Transverse colon (tissue), 4 donors: ENCODE measurements around the gene CYSTM1. TPM values are rescaled to one million over a fixed set of nuclear protein-coding genes. Genes with fewer than 3 reads are reported as not detected.
A peak's percentile ranks its signal among the peaks of the same experiment; 100 is the strongest.

Experiments
- DNase-seq: peaks from one replicate; pipeline ENCODE4 v3.0.0-alpha.2; 2019
- H3K27ac ChIP-seq, 4 donors: fragments of 200-600 bp; sonication (generic); 2 replicates each; pipeline ENCODE4 v1.5.1; 2016 to 2018; ENCODE audit warnings: inconsistent platforms in 4 of 4
- H3K27me3 ChIP-seq: fragments of 200-600 bp; sonication (generic); 2 replicates; pipeline ENCODE4 v1.5.1; 2017; ENCODE audit warnings: inconsistent platforms
- H3K36me3 ChIP-seq, 4 donors: fragments of 200-600 bp; sonication (generic); 2 replicates each; pipeline ENCODE4 v1.5.1; 2017 to 2019; ENCODE audit warnings: inconsistent platforms in 4 of 4
- H3K4me1 ChIP-seq, 4 donors: fragments of 200-600 bp; sonication (generic); 2 replicates each; pipeline ENCODE4 v1.5.1; 2017 to 2020; ENCODE audit warnings: inconsistent platforms in 4 of 4
- H3K4me3 ChIP-seq, 4 donors: fragments of 200-600 bp; sonication (generic); 1 replicate in 1 of 4; 2 replicates in 3 of 4; pipeline versions ENCODE4 v1.5.1 to v1.6.1; 2017 to 2019; ENCODE audit warnings: inconsistent platforms in 4 of 4
- H3K9me3 ChIP-seq, 2 donors: fragments of 200-600 bp; sonication (generic); 2 replicates each; pipeline ENCODE4 v1.5.1; 2017 to 2019; ENCODE audit warnings: inconsistent platforms in 2 of 2
- CTCF ChIP-seq, 5 experiments: fragments of 200-600 bp in 3 of 5; fragments of 450-650 bp in 2 of 5; sonication (generic) in 3 of 5; IDR thresholded peaks; 1 replicate in 2 of 5; 2 replicates in 3 of 5; pipeline ENCODE4 v1.5.1; 2016 to 2017; ENCODE audit warnings: antibody characterized with exemption in 5 of 5, inconsistent platforms in 3 of 5, mild to moderate bottlenecking in 2 of 5, moderate library complexity in 1 of 5
- EP300 ChIP-seq: sonication (generic); formaldehyde crosslinking; IDR thresholded peaks from one replicate; pipeline ENCODE4 v1.6.1; 2017; ENCODE audit warnings: antibody characterized with exemption, low read depth
- POLR2A ChIP-seq: fragments of 450-650 bp; IDR thresholded peaks from one replicate; pipeline ENCODE4 v1.6.1; 2016; ENCODE audit warnings: antibody characterized with exemption, mild to moderate bottlenecking, moderate library complexity
- POLR2AphosphoS5 ChIP-seq, 3 donors: sonication (generic); formaldehyde crosslinking; IDR thresholded peaks; one replicate each; pipeline ENCODE4 v1.6.1; 2016; ENCODE audit warnings: antibody characterized with exemption in 3 of 3
- WGBS, 2 donors: methylation state at CpG; one replicate each; pipeline ENCODE4 v1.1.5; 2018; ENCODE audit warnings: low coverage in 1 of 2; 5-methylcytosine and 5-hydroxymethylcytosine counted together
- in situ Hi-C, 4 donors: fragments of 200-750 bp; cut with MboI; loops; one replicate each; pipeline versions ENCODE4 v1.15.0 to v1.15.1; 2017; ENCODE audit warnings: low sequenced_read_pairs in 3 of 4, low pct_ligation_motif_present in 1 of 4, low pct_unique_long_range_greater_than_20kb in 1 of 4
- intact Hi-C: fragments of 100-400 bp; cut with DNase I; formaldehyde crosslinking; loops from one replicate; pipeline ENCODE4 v1.15.1; 2023; ENCODE audit warnings: low total_unique reads
- total RNA-seq, 4 donors: library from RNA; depleted of rRNA; stranded (reverse); fragments of >200 nt; gene quantifications; one replicate each; pipeline ENCODE4 v1.1.0, GENCODE V29; 2016

CYSTM1 gene
- total RNA-seq, 4 donors from 2014 or later: 32.8 to 264 (median 107) TPM

DNA sequence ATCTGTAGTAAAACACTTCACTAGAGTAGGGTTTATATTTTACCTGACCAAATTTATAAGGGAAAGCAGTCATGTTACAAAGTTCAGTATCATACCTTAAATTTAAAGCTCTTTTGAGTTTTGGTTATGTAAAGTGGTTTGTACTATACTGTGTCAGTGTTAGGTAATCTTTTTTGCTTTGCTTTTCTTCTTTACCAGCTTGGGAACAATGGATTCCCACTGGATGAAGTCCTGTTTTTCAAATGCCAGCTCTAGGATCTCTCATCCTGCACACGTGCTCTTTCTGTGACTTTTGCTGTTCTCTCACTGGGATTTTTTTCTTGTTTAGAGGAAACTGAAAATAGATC, 15.9 kb downstream of the CYSTM1 start:
- peak overlapping the region; percentile 32 to 62 (median 52) for H3K27ac ChIP-seq

GRCh38 chr5:140192715-140193430, 17.9 kb downstream of the CYSTM1 start:
- no peak for DNase-seq
- no peak overlapping the region for H3K4me3 ChIP-seq
- in situ Hi-C loops: no loop called here
- TF ChIP-seq POLR2AphosphoS5 (IDR thresholded peaks at IDR 0.05): no peak
- TF ChIP-seq EP300: no peak
- TF ChIP-seq POLR2A: no peak
- no peak for TF ChIP-seq CTCF (IDR thresholded peaks at IDR 0.05)
- H3K4me1 ChIP-seq: peaks cover 8 to 68% (median 39%) of the 10 kb centered on the region in 4 donors
- H3K27me3 ChIP-seq: no peaks in the 10 kb centered on the region
- intact Hi-C loops: no loop called here
- H3K36me3 ChIP-seq: no peaks in the 10 kb centered on the region
- WGBS, 2 donors: 86 to 93% methylated on average over 5 of the region's 5 CpGs
- no peak overlapping the region for H3K27ac ChIP-seq
- no peaks in the 10 kb centered on the region for H3K9me3 ChIP-seq

More for the DNA sequence above, 15.9 kb downstream of the CYSTM1 start:
- H3K36me3 ChIP-seq: no peaks in the 10 kb centered on the region
- intact Hi-C loops (no loop called here), in situ Hi-C loops (no loop called here)
- H3K4me3 ChIP-seq: no peak overlapping the region
- H3K4me1 ChIP-seq: peaks cover 8 to 54% (median 29%) of the 10 kb centered on the region in 4 donors
- H3K9me3 ChIP-seq: no peaks in the 10 kb centered on the region
- H3K27me3 ChIP-seq: no peaks in the 10 kb centered on the region
- 0 to 22% methylated on average over 1 of the region's 1 CpG for WGBS, 2 donors
- no peak for TF ChIP-seq POLR2AphosphoS5 (IDR thresholded peaks at IDR 0.05)
- TF ChIP-seq EP300: no peak
- no peak for TF ChIP-seq POLR2A
- TF ChIP-seq CTCF (IDR thresholded peaks at IDR 0.05): no peak
- no peak for DNase-seq

GRCh38 chr5:140194662-140195061, 19.7 kb downstream of the CYSTM1 start:
- no peak for DNase-seq
- in situ Hi-C loops: no loop called here
- H3K9me3 ChIP-seq: no peaks in the 10 kb centered on the region
- H3K4me1 ChIP-seq: peaks cover 8 to 64% (median 39%) of the 10 kb centered on the region in 4 donors
- intact Hi-C loops: no loop called here
- H3K36me3 ChIP-seq: no peaks in the 10 kb centered on the region
- TF ChIP-seq EP300: no peak
- TF ChIP-seq POLR2A: no peak
- TF ChIP-seq POLR2AphosphoS5 (IDR thresholded peaks at IDR 0.05): no peak
- TF ChIP-seq CTCF (IDR thresholded peaks at IDR 0.05): no peak
- no peak overlapping the region for H3K4me3 ChIP-seq
- 47 to 55% methylated on average over 2 of the region's 2 CpGs for WGBS, 2 donors
- H3K27me3 ChIP-seq: no peaks in the 10 kb centered on the region
- H3K27ac ChIP-seq: no peak overlapping the region

GRCh38 chr5:140196115-140196814, 21.3 kb downstream of the CYSTM1 start:
- intact Hi-C loops (no loop called here), in situ Hi-C loops (no loop called here)
- peaks cover 0 to 48% (median 24%) of the 10 kb centered on the region in 4 donors for H3K4me1 ChIP-seq
- H3K9me3 ChIP-seq: no peaks in the 10 kb centered on the region
- no peak for TF ChIP-seq CTCF (IDR thresholded peaks at IDR 0.05)
- no peak for TF ChIP-seq POLR2AphosphoS5 (IDR thresholded peaks at IDR 0.05)
- TF ChIP-seq EP300: no peak
- TF ChIP-seq POLR2A: no peak
- no peak overlapping the region for H3K4me3 ChIP-seq
- no peaks in the 10 kb centered on the region for H3K36me3 ChIP-seq
- WGBS, 2 donors: 59 to 84% methylated on average over 2 of the region's 2 CpGs
- H3K27me3 ChIP-seq: no peaks in the 10 kb centered on the region
- no peak for DNase-seq
- no peak overlapping the region for H3K27ac ChIP-seq
